ENCODE results near the gene THBS3. TPM values are rescaled to one million over a fixed set of nuclear protein-coding genes. Genes with fewer than 3 reads are reported as not detected.

The THBS3 gene
- total and polyA plus RNA-seq, 11 donors: 2.7 to 22.2 (median 5.5) TPM

DNA sequence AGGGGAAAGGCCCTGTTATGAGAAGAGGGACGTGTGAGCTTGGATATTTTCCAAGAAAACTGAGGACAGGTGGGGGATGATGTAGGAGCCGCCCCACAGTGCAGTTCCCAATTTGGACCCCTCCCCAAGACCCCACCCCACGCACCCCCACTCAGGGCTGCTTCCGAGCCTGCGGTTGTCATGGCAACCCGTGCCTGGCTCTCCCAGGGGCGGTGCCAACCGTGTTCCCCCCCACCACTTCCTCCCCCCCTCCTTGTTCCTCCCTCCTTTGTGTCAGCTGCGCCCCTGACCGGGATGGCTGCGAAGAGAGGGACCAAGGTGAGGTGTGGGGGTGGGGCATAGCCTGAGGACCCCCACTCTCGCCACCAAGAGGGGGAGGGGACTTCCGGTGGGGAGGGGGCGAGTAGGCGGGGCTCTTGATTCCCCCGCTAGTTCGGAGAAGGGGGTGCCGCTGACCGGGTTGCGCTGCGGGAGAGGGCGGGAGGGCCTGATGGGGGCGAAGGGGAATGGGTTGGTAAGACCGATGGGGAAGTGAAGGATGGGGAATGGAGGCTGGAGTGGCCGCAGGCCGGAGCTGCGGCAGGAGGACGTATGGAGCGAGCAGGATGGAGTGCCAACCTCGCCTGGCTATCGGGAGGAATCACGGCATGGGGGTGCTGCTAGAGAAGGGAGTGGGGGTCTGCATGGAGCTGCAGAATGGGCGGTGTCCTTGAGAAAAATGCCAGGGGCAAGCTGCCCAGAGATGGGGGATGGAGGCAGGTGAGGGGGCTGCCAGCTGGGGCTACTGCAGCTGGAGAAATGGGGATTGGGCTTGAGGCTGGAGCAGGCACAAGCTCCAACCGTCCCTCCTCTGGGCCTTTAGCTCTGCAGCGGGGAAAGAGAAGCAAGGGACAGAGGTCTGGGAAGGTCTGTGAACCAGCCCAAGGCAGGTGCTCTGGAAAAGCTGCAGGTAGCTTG lies 33.1 kb downstream of the THBS3 start:
- Histone ChIP-seq H3K4me3 (peak overlapping the region in 5 of 12 donors; percentile 7 to 96 (median 78)), H3K9me3 (no peaks in the 10 kb centered on the region), H3K27me3 (peaks cover 0 to 28% (median 14%) of the 10 kb centered on the region in 9 donors), H3K36me3 (peaks cover 0 to 22% (median 13%) of the 10 kb centered on the region in 9 donors), H3K27ac (peak overlapping the region in 1 of 12 donors; percentile 42), H3K4me1 (peaks cover 0 to 47% (median 21%) of the 10 kb centered on the region in 12 donors)
- ATAC-seq (no peak), DNase-seq (no peak)
- intact Hi-C loops (cut with DNase I): loop anchor here in 7 of 10 donors (2.0 to 10.0 kb wide), 6 partner anchors 18 to 420 kb away; partner anchors contain the start of gene SLC50A1 (in 1 of the 7)
- WGBS, 4 donors: 6 to 12% (median 8%) methylated on average over 31 to 35 of the region's 35 CpGs
- TF ChIP-seq, protein P1, sequence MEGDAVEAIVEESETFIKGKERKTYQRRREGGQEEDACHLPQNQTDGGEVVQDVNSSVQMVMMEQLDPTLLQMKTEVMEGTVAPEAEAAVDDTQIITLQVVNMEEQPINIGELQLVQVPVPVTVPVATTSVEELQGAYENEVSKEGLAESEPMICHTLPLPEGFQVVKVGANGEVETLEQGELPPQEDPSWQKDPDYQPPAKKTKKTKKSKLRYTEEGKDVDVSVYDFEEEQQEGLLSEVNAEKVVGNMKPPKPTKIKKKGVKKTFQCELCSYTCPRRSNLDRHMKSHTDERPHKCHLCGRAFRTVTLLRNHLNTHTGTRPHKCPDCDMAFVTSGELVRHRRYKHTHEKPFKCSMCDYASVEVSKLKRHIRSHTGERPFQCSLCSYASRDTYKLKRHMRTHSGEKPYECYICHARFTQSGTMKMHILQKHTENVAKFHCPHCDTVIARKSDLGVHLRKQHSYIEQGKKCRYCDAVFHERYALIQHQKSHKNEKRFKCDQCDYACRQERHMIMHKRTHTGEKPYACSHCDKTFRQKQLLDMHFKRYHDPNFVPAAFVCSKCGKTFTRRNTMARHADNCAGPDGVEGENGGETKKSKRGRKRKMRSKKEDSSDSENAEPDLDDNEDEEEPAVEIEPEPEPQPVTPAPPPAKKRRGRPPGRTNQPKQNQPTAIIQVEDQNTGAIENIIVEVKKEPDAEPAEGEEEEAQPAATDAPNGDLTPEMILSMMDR (IDR thresholded peaks at IDR 0.05): no peak
- TF ChIP-seq POLR2A (IDR thresholded peaks at IDR 0.05): no peak

DNA sequence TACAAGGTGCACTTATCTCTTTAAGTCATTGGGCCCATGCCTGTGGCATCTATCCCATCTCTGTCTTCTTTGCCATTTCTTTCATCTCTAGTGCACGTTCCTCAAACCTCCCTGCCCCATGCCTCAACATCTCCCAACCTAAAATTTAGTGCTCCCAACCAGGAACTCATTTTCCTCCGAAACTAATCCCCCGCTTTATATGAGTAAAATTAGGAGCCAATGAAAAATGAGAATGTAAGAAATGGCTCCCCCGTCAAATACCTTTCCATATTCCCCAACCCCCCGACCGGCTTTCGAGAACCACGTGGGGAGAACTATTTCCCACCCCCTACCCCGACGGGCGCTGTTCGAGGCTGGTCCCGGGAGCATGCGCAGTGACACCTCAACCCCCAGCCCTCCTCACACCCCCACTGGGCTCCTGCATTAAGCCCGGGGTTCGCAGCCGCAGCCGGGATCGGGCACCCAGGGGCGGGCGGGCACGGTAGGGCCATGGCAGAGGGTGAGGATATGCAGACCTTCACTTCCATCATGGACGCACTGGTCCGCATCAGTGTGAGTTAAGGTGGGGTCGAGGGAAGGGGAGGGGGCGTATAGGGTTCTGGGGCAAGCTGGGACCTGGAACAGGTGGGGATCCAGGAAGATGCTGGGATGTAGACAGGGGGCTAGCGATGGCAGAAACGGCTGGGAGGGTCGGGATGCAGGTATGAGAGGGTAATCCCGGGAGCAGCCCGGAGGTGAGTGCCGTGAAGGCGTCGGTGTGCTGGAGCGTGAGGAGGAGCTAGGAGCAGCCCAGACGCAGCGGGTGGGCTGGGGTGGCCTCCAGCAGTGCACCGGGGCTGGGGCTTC lies 34.0 kb downstream of the THBS3 start, which contains the start of gene TRIM46:
TRIM46 (plus strand) TSS at position 372 of the 846 bp plus-strand sequence; CDS start at position 490, 118 bp downstream.
- H3K27ac ChIP-seq: peak within 1 kb of the TSS; percentile 83 to 98 (median 94)
- no peak for TF ChIP-seq POLR2A (IDR thresholded peaks at IDR 0.05)
- TF ChIP-seq, protein P1 (IDR thresholded peaks at IDR 0.05): peak in 2 of 12 donors; percentile 6 to 21
- intact Hi-C loops (cut with DNase I): loop anchor here in 4 of 10 donors (2.0 to 10.0 kb wide), 5 partner anchors 19 to 421 kb away; partner anchors contain the start of gene SLC50A1 (in 1 of the 4)
- DNase-seq: peak in 1 of 5 donors; percentile 27
- H3K36me3 ChIP-seq: peaks cover 0 to 31% (median 22%) of the 10 kb centered on the region in 9 donors
- WGBS, 4 donors: 1 to 3% (median 2%) methylated on average over 38 of the region's 38 CpGs
- H3K27me3 ChIP-seq: peaks cover 0 to 28% (median 14%) of the 10 kb centered on the region in 9 donors
- peaks cover 0 to 47% (median 21%) of the 10 kb centered on the region in 12 donors for H3K4me1 ChIP-seq
- no peaks in the 10 kb centered on the region for H3K9me3 ChIP-seq
- no peak for ATAC-seq
- H3K4me3 ChIP-seq: peak within 1 kb of the TSS; percentile 48 to 98 (median 82)

DNA sequence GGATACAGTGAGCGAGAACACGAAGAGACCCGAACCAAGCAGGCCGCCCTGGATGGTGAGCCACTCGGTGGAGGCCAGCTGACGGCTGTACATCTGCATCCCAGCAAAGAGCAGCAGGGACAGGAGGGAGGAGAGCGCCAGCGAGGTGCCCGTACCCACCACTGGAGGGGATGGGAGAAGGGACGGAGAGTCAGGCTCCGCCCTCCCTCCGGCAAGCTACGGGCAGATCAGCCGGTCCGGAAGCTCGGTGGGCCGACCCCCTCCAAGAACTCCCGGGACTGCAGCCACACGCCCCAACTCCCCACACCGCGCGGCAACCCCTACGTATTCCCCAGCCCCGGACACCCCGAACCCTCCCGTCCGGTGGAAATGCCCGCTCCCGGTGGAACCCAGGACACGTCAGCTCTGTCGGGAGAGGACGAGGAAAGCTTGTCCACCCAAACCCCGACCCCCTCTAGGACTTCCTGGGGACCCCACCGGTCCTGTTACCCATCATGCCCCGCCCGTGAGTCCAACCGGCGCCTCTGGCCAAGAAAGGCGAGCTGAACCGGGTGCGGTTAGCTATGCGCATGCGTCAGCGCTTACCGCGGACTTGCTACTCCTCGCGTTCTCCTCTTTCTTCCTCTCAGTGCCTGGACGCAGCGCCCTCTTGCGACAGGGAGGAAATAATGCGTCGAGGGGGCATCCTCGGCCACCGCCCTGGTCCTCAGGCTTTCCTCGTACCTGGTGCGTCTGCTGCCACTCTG lies 34.8 kb downstream of the THBS3 start, which contains the start of gene KRTCAP2:
KRTCAP2 (minus strand) TSS at position 573 of the 746 bp plus-strand sequence; CDS start at position 493, 80 bp downstream.
- Histone ChIP-seq H3K27me3 (peaks cover 0 to 28% (median 14%) of the 10 kb centered on the region in 9 donors), H3K4me1 (peaks cover 0 to 50% (median 21%) of the 10 kb centered on the region in 12 donors), H3K36me3 (peaks cover 0 to 31% (median 24%) of the 10 kb centered on the region in 9 donors), H3K9me3 (no peaks in the 10 kb centered on the region), H3K4me3 (peak within 1 kb of the TSS; percentile 48 to 98 (median 82)), H3K27ac (peak within 1 kb of the TSS; percentile 83 to 98 (median 94))
- TF ChIP-seq POLR2A (IDR thresholded peaks at IDR 0.05): peak in 1 of 2 donors; percentile 74
- TF ChIP-seq, protein P1 (IDR thresholded peaks at IDR 0.05): peak; percentile 86 to 97 (median 93)
- WGBS, 4 donors: 0 to 1% (median 0%) methylated on average over 43 to 57 of the region's 57 CpGs
- DNase-seq (peak; percentile 95 to 98 (median 97)), ATAC-seq (peak; percentile 79 to 92 (median 90))
- intact Hi-C loops (cut with DNase I): loop anchor here in 3 of 10 donors (5.0 to 10.0 kb wide), 3 partner anchors 36 to 422 kb away; partner anchors contain the start of gene SLC50A1 (in 1 of the 3)
